ENCODE measurements around the gene ARPC4. TPM values are rescaled to one million over a fixed set of nuclear protein-coding genes. Genes with fewer than 3 reads are reported as not detected.
"Not testable (repeated sequence)": the region's sequence is repeated elsewhere in the genome, so short reads cannot be mapped to it uniquely, and the experiment has no call there.

ARPC4 gene
- total RNA-seq, 1 donor from 2014 or later = 129 TPM

DNA sequence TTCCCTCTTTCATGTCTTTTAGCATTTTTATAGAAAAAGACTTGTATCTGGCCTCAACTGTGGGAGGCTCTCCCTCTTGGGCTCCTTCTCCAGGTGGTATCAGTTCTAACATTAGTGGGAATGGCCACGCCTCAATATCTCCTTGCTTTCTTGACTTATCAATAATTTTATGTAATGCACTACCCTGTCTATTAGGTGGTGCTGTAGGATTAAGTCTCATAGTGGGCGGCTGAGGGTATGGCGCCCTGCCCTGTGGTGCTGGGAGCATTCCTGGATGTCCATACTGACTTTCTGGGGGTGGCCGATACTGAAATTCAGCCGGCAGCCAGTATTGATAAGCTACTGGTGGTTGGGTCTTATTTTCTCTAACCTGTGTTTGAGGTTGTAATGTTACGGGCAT lies 59.6 kb downstream of the ARPC4 start:
- TF ChIP-seq, protein P1, sequence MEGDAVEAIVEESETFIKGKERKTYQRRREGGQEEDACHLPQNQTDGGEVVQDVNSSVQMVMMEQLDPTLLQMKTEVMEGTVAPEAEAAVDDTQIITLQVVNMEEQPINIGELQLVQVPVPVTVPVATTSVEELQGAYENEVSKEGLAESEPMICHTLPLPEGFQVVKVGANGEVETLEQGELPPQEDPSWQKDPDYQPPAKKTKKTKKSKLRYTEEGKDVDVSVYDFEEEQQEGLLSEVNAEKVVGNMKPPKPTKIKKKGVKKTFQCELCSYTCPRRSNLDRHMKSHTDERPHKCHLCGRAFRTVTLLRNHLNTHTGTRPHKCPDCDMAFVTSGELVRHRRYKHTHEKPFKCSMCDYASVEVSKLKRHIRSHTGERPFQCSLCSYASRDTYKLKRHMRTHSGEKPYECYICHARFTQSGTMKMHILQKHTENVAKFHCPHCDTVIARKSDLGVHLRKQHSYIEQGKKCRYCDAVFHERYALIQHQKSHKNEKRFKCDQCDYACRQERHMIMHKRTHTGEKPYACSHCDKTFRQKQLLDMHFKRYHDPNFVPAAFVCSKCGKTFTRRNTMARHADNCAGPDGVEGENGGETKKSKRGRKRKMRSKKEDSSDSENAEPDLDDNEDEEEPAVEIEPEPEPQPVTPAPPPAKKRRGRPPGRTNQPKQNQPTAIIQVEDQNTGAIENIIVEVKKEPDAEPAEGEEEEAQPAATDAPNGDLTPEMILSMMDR (IDR thresholded peaks at IDR 0.05; ENCODE audit: unreplicated experiment) = no peak
- no peaks in the 10 kb centered on the region for H3K9me3 Mint-ChIP-seq (ENCODE audit: low read depth)
- H3K4me1 Mint-ChIP-seq (ENCODE audit: low read depth) = peaks cover 21% of the 10 kb centered on the region
- no peaks in the 10 kb centered on the region for H3K36me3 Mint-ChIP-seq (ENCODE audit: insufficient read depth)
- H3K27ac Mint-ChIP-seq = no peak overlapping the region
- H3K4me3 Mint-ChIP-seq (ENCODE audit: low read depth) = no peak overlapping the region
- H3K27me3 Mint-ChIP-seq = peaks cover 15% of the 10 kb centered on the region
- no peak for DNase-seq (ENCODE audit: low spot score, unreplicated experiment)

DNA sequence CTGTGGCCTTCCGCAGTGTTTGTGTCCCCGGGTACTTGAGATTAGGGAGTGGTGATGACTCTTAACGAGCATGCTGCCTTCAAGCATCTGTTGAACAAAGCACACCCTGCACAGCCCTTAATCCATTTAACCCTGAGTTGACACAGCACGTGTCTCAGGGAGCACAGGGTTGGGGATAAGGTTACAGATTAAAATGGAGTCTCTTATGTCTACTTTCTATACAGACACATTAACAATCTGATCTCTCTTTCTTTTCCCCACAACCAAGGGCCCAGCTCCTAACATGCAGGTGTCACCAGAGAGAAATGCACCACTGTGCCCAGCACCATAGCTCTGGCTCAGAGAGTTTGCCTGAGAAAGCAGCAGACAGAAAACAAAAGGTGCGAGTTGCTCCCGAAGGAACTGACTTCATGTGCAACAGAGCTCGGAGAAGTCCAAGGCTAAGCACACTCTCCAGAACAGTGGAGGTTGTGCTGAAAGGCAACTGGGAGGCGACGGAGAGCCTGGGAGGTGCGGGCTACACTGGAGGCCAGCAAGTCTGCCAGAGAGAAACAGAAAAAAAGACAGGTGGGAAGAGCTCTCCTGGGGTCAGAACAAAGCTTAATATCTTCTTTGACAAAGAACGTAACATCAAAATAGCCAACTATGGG lies 61.5 kb downstream of the ARPC4 start:
- Mint-ChIP-seq H3K4me1 (ENCODE audit: low read depth) (peaks cover 12% of the 10 kb centered on the region), H3K27me3 (peaks cover 19% of the 10 kb centered on the region)
- H3K36me3 Mint-ChIP-seq (ENCODE audit: insufficient read depth); H3K9me3 Mint-ChIP-seq (ENCODE audit: low read depth); DNase-seq (ENCODE audit: low spot score, unreplicated experiment); H3K4me3 Mint-ChIP-seq (ENCODE audit: low read depth); H3K27ac Mint-ChIP-seq: not testable (repeated sequence)

DNA sequence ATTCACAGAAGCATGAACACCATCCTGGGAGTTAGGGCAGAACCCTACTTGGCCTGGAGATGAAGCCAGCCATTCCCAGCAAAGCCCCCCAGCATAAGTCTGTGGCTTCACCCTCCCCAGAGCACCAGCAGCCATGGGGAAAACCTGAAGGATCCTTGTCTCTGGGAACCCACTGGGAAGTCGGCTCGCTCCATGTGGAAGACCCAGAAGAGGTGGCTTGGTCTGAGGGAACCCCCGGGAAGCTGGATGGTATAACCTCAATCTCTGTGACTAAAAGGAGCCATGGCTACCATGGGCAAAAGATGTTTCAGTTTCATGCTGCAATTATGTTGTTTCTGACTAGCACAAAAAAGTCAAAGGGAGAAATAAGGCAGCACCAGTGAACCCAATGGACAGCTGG lies 62.7 kb downstream of the ARPC4 start:
- peaks cover 12% of the 10 kb centered on the region for H3K4me1 Mint-ChIP-seq (ENCODE audit: low read depth)

More for the DNA sequence above, 62.7 kb downstream of the ARPC4 start:
- H3K9me3 Mint-ChIP-seq (ENCODE audit: low read depth) = no peaks in the 10 kb centered on the region
- peaks cover 19% of the 10 kb centered on the region for H3K27me3 Mint-ChIP-seq
- DNase-seq (ENCODE audit: low spot score, unreplicated experiment) = no peak
- no peak overlapping the region for H3K4me3 Mint-ChIP-seq (ENCODE audit: low read depth)
- H3K36me3 Mint-ChIP-seq (ENCODE audit: insufficient read depth) = no peaks in the 10 kb centered on the region
- TF ChIP-seq, protein P1 (IDR thresholded peaks at IDR 0.05; ENCODE audit: unreplicated experiment) = no peak
- H3K27ac Mint-ChIP-seq = no peak overlapping the region

Other genes starting within 250 kb of the ARPC4 start
- 0.55 and 0.64 TPM in 2 replicates for gene LHFPL4, start 239.3 kb upstream of the ARPC4 start, total RNA-seq
- gene MTMR14, start 143.6 kb upstream of the ARPC4 start, total RNA-seq = 39.4 and 42.3 TPM in 2 replicates
- 0.47 and 0.69 TPM in 2 replicates for gene CPNE9, start 89.2 kb upstream of the ARPC4 start, total RNA-seq
- gene BRPF1, start 61.3 kb upstream of the ARPC4 start, total RNA-seq = 25.2 and 25.6 TPM in 2 replicates
- gene OGG1, start 43.1 kb upstream of the ARPC4 start, total RNA-seq = 46.3 and 47.7 TPM in 2 replicates
- 16.9 and 17.1 TPM in 2 replicates for gene CAMK1, start 23.1 kb upstream of the ARPC4 start, total RNA-seq
- 66.6 and 70.8 TPM in 2 replicates for gene TADA3, start 609 bp upstream of the ARPC4 start, total RNA-seq
- gene TTLL3, start 17.2 kb downstream of the ARPC4 start, total RNA-seq = 51.6 and 59.6 TPM in 2 replicates
- gene RPUSD3, start 50.9 kb downstream of the ARPC4 start, total RNA-seq = 55.0 and 60.3 TPM in 2 replicates
- not detected in 2 replicates for gene CIDEC, start 87.2 kb downstream of the ARPC4 start, total RNA-seq
- 30.5 and 33.0 TPM in 2 replicates for gene JAGN1, start 97.5 kb downstream of the ARPC4 start, total RNA-seq
- 4.9 and 7.0 TPM in 2 replicates for gene IL17RE, start 109.8 kb downstream of the ARPC4 start, total RNA-seq
- 13.4 and 17.1 TPM in 2 replicates for gene IL17RC, start 124.0 kb downstream of the ARPC4 start, total RNA-seq
- gene CRELD1, start 140.8 kb downstream of the ARPC4 start, total RNA-seq = 57.1 and 60.3 TPM in 2 replicates
- gene PRRT3, start 159.3 kb downstream of the ARPC4 start, total RNA-seq = 10.4 and 11.4 TPM in 2 replicates
- gene EMC3, start 193.8 kb downstream of the ARPC4 start, total RNA-seq = 38.6 and 42.1 TPM in 2 replicates
- 26.6 and 27.1 TPM in 2 replicates for gene FANCD2, start 233.4 kb downstream of the ARPC4 start, total RNA-seq